ENCODE data around the gene BSND. TPM values are rescaled to one million over a fixed set of nuclear protein-coding genes. Genes with fewer than 3 reads are reported as not detected.

BSND gene
- total RNA-seq, 4 donors from 2014 or later = not detected

DNA sequence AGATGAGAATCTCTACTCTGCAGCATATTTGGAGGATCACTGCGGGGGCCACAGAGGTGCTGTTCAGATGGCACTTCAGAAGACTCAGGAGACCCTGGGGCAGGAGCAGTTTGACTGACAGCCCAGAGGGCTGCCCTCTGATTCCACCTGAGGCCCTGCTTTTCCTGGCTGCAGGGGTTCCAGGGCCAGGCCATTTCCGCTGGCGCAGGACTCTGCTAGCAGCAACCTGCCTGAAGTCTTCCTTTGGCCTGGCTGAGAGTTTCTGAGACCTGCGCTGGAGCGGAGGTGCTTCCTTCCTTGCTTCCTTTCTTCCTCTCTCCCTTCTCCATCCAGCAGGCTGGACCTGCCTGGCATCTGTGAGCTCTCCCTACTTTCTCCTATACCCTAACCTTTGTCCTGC is 52.4 kb downstream of the BSND start:
- Histone ChIP-seq H3K4me1 (peaks cover 17 to 21% of the 10 kb centered on the region in 2 donors), H3K27ac (no peak overlapping the region), H3K36me3 (no peaks in the 10 kb centered on the region), H3K4me3 (no peak overlapping the region), H3K9me3 (no peaks in the 10 kb centered on the region), H3K27me3 (no peaks in the 10 kb centered on the region)
- no peak for ATAC-seq
- intact Hi-C loops (cut with DNase I; ENCODE audit: low total_unique reads) (no loop called here), in situ Hi-C loops (cut with MboI; ENCODE audit: low sequenced_read_pairs in 4 of 4) (no loop called here)
- DNase-seq = no peak
- no peak for TF ChIP-seq POLR2A (IDR thresholded peaks at IDR 0.05)
- TF ChIP-seq, protein P1, sequence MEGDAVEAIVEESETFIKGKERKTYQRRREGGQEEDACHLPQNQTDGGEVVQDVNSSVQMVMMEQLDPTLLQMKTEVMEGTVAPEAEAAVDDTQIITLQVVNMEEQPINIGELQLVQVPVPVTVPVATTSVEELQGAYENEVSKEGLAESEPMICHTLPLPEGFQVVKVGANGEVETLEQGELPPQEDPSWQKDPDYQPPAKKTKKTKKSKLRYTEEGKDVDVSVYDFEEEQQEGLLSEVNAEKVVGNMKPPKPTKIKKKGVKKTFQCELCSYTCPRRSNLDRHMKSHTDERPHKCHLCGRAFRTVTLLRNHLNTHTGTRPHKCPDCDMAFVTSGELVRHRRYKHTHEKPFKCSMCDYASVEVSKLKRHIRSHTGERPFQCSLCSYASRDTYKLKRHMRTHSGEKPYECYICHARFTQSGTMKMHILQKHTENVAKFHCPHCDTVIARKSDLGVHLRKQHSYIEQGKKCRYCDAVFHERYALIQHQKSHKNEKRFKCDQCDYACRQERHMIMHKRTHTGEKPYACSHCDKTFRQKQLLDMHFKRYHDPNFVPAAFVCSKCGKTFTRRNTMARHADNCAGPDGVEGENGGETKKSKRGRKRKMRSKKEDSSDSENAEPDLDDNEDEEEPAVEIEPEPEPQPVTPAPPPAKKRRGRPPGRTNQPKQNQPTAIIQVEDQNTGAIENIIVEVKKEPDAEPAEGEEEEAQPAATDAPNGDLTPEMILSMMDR (IDR thresholded peaks at IDR 0.05 in 4 of 5, conservative IDR thresholded peaks at IDR 0.05 in 1 of 5) = no peak

DNA sequence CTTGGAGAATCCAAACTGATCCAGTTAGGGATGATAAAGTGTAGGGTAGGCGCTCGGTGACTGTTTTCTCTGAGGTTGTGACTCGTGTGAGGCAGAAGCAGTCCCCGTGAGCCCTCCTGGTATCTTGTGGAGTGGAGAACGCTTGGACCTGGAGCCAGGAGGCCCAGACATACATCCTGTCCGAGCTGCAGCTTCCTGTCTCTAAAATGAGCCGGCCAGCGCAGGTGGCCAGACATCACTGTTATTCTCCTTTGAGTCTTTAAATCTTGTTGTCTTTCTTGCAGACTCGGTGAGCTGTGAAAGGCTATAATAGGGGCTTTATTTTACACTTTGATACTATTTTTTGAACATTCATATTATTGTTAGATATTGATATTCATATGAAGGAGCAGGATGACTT is 52.9 kb downstream of the BSND start:
- ATAC-seq (no peak), DNase-seq (no peak)
- Histone ChIP-seq H3K4me3 (no peak overlapping the region), H3K9me3 (no peaks in the 10 kb centered on the region), H3K36me3 (no peaks in the 10 kb centered on the region), H3K27ac (no peak overlapping the region), H3K27me3 (no peaks in the 10 kb centered on the region), H3K4me1 (peaks cover 17 to 21% of the 10 kb centered on the region in 2 donors)
- intact Hi-C loops (cut with DNase I; ENCODE audit: low total_unique reads) (no loop called here), in situ Hi-C loops (cut with MboI; ENCODE audit: low sequenced_read_pairs in 4 of 4) (no loop called here)
- TF ChIP-seq POLR2A (IDR thresholded peaks at IDR 0.05) = no peak
- TF ChIP-seq, protein P1 (IDR thresholded peaks at IDR 0.05 in 4 of 5, conservative IDR thresholded peaks at IDR 0.05 in 1 of 5) = no peak

DNA sequence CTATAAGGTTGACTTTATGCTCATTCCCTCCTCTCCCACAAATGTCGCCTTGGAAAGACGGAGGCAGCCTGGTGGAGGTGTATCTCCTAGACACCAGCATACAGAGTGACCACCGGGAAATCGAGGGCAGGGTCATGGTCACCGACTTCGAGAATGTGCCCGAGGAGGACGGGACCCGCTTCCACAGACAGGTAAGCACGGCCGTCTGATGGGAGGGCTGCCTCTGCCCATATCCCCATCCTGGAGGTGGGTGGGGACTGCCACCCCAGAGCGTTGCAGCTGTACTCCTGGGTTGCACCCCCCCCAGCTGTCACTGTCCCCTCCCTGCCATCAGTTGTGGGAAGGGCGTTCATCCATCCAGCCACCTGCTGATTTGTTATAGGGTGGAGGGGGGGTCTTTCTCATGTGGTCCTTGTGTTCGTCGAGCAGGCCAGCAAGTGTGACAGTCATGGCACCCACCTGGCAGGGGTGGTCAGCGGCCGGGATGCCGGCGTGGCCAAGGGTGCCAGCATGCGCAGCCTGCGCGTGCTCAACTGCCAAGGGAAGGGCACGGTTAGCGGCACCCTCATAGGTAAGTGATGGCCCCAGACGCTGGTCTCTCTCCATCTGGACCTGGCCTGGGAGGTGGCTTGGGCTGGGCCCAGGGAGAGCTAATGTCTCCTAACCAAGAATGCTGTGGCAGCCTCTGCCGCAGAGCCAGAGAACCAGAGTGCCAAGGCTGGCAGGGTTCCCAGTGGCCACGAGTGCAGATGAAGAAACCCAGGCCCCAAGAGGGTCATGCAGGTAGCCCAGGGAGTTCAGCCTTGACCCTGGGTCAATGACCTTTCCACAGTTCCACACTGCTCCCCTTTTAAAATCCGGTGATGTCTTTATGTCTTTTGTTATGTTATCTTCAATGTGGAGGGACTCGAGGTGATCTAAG is 53.7 kb downstream of the BSND start:
- intact Hi-C loops (cut with DNase I; ENCODE audit: low total_unique reads) (no loop called here), in situ Hi-C loops (cut with MboI; ENCODE audit: low sequenced_read_pairs in 4 of 4) (no loop called here)
- Histone ChIP-seq H3K27ac (peak overlapping the region; percentile 13 to 78 (median 66)), H3K4me3 (no peak overlapping the region), H3K4me1 (peaks cover 17 to 21% of the 10 kb centered on the region in 2 donors), H3K9me3 (no peaks in the 10 kb centered on the region), H3K36me3 (no peaks in the 10 kb centered on the region), H3K27me3 (no peaks in the 10 kb centered on the region)
- TF ChIP-seq, protein P1 (IDR thresholded peaks at IDR 0.05 in 4 of 5, conservative IDR thresholded peaks at IDR 0.05 in 1 of 5) = no peak
- no peak for TF ChIP-seq POLR2A (IDR thresholded peaks at IDR 0.05)
- peak; percentile 36 to 77 for DNase-seq
- ATAC-seq = peak; percentile 55 to 57

DNA sequence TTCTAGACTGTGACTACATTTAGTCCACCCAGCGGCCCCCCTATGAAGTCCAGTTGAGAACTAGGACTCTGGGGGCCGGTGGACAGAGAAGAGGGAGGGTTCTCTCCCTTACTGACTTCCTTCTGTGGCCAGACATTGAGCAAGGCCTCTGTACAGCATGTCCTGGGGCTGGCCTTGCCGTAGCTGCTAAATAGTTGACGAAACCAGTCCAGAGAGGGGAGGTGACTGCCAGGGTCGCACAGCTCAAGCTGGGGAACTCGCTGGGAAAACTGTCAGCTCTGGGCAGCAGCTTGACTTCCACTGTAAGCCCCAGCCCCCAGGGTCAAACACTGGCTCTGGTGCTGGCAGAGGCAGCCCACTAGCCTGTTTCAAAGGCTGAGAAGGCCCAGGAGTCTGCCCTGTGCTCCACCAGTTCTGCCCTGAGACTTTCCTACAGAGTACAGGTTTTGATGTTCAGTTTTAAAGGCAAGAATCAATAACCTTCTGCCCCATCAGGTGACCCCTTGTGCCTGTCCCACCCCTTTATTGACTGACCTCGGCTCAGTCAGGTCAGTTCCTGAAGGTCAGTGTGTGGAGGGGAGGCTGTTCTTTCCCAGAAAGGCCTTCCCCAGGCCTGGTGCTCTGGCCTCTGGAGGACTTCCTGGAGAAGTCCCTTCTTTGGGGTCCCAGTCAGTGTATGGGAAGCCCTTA is 54.7 kb downstream of the BSND start:
- H3K9me3 ChIP-seq = no peaks in the 10 kb centered on the region
- intact Hi-C loops (cut with DNase I; ENCODE audit: low total_unique reads) (no loop called here), in situ Hi-C loops (cut with MboI; ENCODE audit: low sequenced_read_pairs in 4 of 4) (no loop called here)
- peaks cover 17 to 21% of the 10 kb centered on the region in 2 donors for H3K4me1 ChIP-seq
- TF ChIP-seq, protein P1 (IDR thresholded peaks at IDR 0.05 in 4 of 5, conservative IDR thresholded peaks at IDR 0.05 in 1 of 5) = no peak
- TF ChIP-seq POLR2A (IDR thresholded peaks at IDR 0.05) = no peak
- H3K4me3 ChIP-seq = no peak overlapping the region
- no peaks in the 10 kb centered on the region for H3K36me3 ChIP-seq
- peak; percentile 77 to 80 for ATAC-seq
- no peaks in the 10 kb centered on the region for H3K27me3 ChIP-seq
- peak; percentile 56 to 73 for DNase-seq
- H3K27ac ChIP-seq = peak overlapping the region; percentile 13 to 78 (median 66)

All from gastrocnemius medialis (tissue), 4 donors.